Measurements from ENCODE around the gene TTLL1.

DNA sequence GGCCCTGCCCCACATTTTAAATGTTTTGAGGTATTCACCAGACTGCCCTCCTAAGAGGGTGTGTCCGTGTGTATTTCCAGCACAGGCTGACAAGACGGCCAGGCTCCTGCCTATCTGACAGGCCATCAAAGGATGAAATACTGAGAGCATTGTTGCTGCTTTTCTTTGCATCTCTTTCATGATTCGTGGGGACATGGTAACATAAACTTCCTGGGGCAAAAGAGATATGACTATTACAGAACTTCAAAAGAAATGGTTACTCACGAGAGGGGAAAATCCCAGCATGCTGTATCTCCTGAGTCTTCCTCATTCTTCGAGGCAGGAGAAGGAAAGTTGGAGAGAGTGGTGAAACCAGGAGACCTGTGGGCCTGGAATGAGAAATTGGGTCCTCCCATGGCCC lies 11.0 kb upstream of the TTLL1 start:
- TF ChIP-seq CTCF (IDR thresholded peaks at IDR 0.05) (no peak), SIN3A (IDR thresholded peaks at IDR 0.05; ENCODE audit: borderline replicate concordance, insufficient read depth, low read depth, low read length) (no peak), REST (IDR thresholded peaks at IDR 0.05; ENCODE audit: insufficient read depth in 1 of 2, low read depth in 2 of 2, low read length in 1 of 2) (no peak)

All from Panc1 (cell line).